ENCODE data around the gene SYNPO2L. TPM values are rescaled to one million over a fixed set of nuclear protein-coding genes. Genes with fewer than 3 reads are reported as not detected.

SYNPO2L gene
- total RNA-seq, 1 experiment from 2014 or later: not detected

DNA sequence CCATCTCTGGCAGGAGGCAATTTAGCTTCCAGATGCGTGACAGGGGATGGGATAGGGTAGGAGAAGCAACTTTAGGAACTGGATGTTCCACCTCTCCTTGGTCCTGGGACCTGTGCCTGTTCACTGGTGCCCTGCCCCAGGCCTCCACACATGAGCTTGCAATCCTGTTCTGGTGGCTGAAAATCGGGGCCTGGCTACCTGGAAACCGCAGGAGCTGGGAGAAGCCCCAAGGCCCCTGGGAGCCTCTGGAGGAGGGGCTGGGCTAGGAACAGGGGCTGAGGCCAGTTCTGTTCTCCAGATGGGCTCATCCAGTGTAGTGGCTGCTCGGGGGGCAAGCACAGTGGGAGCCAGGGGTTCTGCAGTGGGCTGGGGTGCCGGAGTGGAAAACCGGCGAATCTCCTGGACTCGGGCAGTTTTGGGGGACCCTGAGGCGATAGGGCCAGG lies 9.2 kb downstream of the SYNPO2L start:
- H4K20me1 ChIP-seq (ENCODE audit: insufficient read depth, low read depth, low read length): no peaks in the 10 kb centered on the region
- H3K9ac ChIP-seq (ENCODE audit: low read length): no peak overlapping the region
- no peak overlapping the region for H2AFZ ChIP-seq (ENCODE audit: low read length)
- DNase-seq: no peak
- H3K4me1 ChIP-seq (ENCODE audit: low read length): peaks cover 7% of the 10 kb centered on the region
- H3K9me3 ChIP-seq (ENCODE audit: low read length): no peaks in the 10 kb centered on the region
- no peaks in the 10 kb centered on the region for H3K9me2 ChIP-seq (replicated peaks; ENCODE audit: insufficient read depth, low read length)
- no peaks in the 10 kb centered on the region for H3K79me2 ChIP-seq (ENCODE audit: low read length)
- no peak overlapping the region for H3K4me2 ChIP-seq (ENCODE audit: low read depth, low read length, poor library complexity, severe bottlenecking)
- H3K4me3 ChIP-seq (ENCODE audit: low read length): no peak overlapping the region
- no peaks in the 10 kb centered on the region for H3K27me3 ChIP-seq (ENCODE audit: low read length)
- no peaks in the 10 kb centered on the region for H3K36me3 ChIP-seq (ENCODE audit: insufficient read depth, low read length)
- no peak overlapping the region for H3K27ac ChIP-seq (ENCODE audit: low read length)

GRCh38 chr10:73645251-73645650 lies 10.6 kb downstream of the SYNPO2L start:
- no peak overlapping the region for H3K4me3 ChIP-seq (ENCODE audit: low read length)
- no peaks in the 10 kb centered on the region for H3K9me3 ChIP-seq (ENCODE audit: low read length)
- H3K27me3 ChIP-seq (ENCODE audit: low read length): no peaks in the 10 kb centered on the region
- no peaks in the 10 kb centered on the region for H3K79me2 ChIP-seq (ENCODE audit: low read length)
- H3K36me3 ChIP-seq (ENCODE audit: insufficient read depth, low read length): no peaks in the 10 kb centered on the region
- no peaks in the 10 kb centered on the region for H3K9me2 ChIP-seq (replicated peaks; ENCODE audit: insufficient read depth, low read length)
- H3K27ac ChIP-seq (ENCODE audit: low read length): no peak overlapping the region
- H3K9ac ChIP-seq (ENCODE audit: low read length): no peak overlapping the region
- no peak overlapping the region for H3K4me2 ChIP-seq (ENCODE audit: low read depth, low read length, poor library complexity, severe bottlenecking)
- DNase-seq: no peak
- H3K4me1 ChIP-seq (ENCODE audit: low read length): peaks cover 2% of the 10 kb centered on the region
- peak overlapping the region; percentile 36; the same call in 1 of the 2 replicates for H2AFZ ChIP-seq (ENCODE audit: low read length)
- no peaks in the 10 kb centered on the region for H4K20me1 ChIP-seq (ENCODE audit: insufficient read depth, low read depth, low read length)

- H3K9ac ChIP-seq (ENCODE audit: low read length): no peak overlapping the region
- no peak overlapping the region for H3K27ac ChIP-seq (ENCODE audit: low read length)
- no peaks in the 10 kb centered on the region for H3K9me3 ChIP-seq (ENCODE audit: low read length)
- H3K4me1 ChIP-seq (ENCODE audit: low read length): peaks cover 2% of the 10 kb centered on the region
- H2AFZ ChIP-seq (ENCODE audit: low read length): peak overlapping the region; percentile 36; the same call in 1 of the 2 replicates
- H3K4me2 ChIP-seq (ENCODE audit: low read depth, low read length, poor library complexity, severe bottlenecking): no peak overlapping the region
- no peaks in the 10 kb centered on the region for H3K9me2 ChIP-seq (replicated peaks; ENCODE audit: insufficient read depth, low read length)
- no peak for DNase-seq
- H3K4me3 ChIP-seq (ENCODE audit: low read length): no peak overlapping the region
- H3K79me2 ChIP-seq (ENCODE audit: low read length): no peaks in the 10 kb centered on the region
- H3K27me3 ChIP-seq (ENCODE audit: low read length): no peaks in the 10 kb centered on the region
- no peaks in the 10 kb centered on the region for H3K36me3 ChIP-seq (ENCODE audit: insufficient read depth, low read length)
- H4K20me1 ChIP-seq (ENCODE audit: insufficient read depth, low read depth, low read length): no peaks in the 10 kb centered on the region
Measured at GRCh38 chr10:73644767-73645166, 11.1 kb downstream of the SYNPO2L start.

- H3K79me2 ChIP-seq (ENCODE audit: low read length): no peaks in the 10 kb centered on the region
- no peak overlapping the region for H3K27ac ChIP-seq (ENCODE audit: low read length)
- no peak overlapping the region for H3K4me2 ChIP-seq (ENCODE audit: low read depth, low read length, poor library complexity, severe bottlenecking)
- no peaks in the 10 kb centered on the region for H3K27me3 ChIP-seq (ENCODE audit: low read length)
- H3K9ac ChIP-seq (ENCODE audit: low read length): no peak overlapping the region
- H3K4me3 ChIP-seq (ENCODE audit: low read length): no peak overlapping the region
- peak; percentile 85 for DNase-seq
- no peaks in the 10 kb centered on the region for H4K20me1 ChIP-seq (ENCODE audit: insufficient read depth, low read depth, low read length)
- no peaks in the 10 kb centered on the region for H3K9me3 ChIP-seq (ENCODE audit: low read length)
- H3K36me3 ChIP-seq (ENCODE audit: insufficient read depth, low read length): no peaks in the 10 kb centered on the region
- H3K4me1 ChIP-seq (ENCODE audit: low read length): peaks cover 2% of the 10 kb centered on the region
- H3K9me2 ChIP-seq (replicated peaks; ENCODE audit: insufficient read depth, low read length): no peaks in the 10 kb centered on the region
- H2AFZ ChIP-seq (ENCODE audit: low read length): no peak overlapping the region; the same call in 1 of the 2 replicates
Measured at GRCh38 chr10:73644015-73644743, 11.7 kb downstream of the SYNPO2L start.

DNA sequence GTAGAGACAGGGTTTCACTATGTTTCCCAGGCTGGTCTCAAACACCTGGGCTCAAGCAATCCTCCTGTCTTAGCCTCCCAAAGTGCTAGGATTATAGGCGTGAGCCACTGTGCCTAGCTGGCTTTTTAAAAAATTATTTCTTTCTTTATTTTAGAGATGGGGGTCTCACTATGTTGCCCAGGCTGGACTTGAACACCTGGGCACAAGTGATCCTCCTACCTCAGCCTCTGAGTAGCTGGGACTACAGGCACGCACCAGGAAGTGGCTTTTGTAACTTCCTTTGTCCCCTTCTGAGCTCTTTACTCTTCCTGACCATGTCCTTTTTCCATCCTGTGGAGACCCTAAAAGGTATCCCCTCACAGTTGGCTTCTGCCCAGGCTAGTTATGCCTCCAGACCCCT lies 12.5 kb downstream of the SYNPO2L start:
- Histone ChIP-seq H3K9me2 (replicated peaks; ENCODE audit: insufficient read depth, low read length) (no peaks in the 10 kb centered on the region), H3K27me3 (ENCODE audit: low read length) (no peaks in the 10 kb centered on the region), H3K79me2 (ENCODE audit: low read length) (no peaks in the 10 kb centered on the region), H3K4me2 (ENCODE audit: low read depth, low read length, poor library complexity, severe bottlenecking) (no peak overlapping the region), H3K4me3 (ENCODE audit: low read length) (no peak overlapping the region), H3K36me3 (ENCODE audit: insufficient read depth, low read length) (no peaks in the 10 kb centered on the region), H3K27ac (ENCODE audit: low read length) (no peak overlapping the region), H3K9me3 (ENCODE audit: low read length) (no peaks in the 10 kb centered on the region), H2AFZ (ENCODE audit: low read length) (peak overlapping the region; percentile 47; the same call in 1 of the 2 replicates), H3K4me1 (ENCODE audit: low read length) (peaks cover 2% of the 10 kb centered on the region), H4K20me1 (ENCODE audit: insufficient read depth, low read depth, low read length) (no peaks in the 10 kb centered on the region), H3K9ac (ENCODE audit: low read length) (no peak overlapping the region)
- DNase-seq: no peak

DNA sequence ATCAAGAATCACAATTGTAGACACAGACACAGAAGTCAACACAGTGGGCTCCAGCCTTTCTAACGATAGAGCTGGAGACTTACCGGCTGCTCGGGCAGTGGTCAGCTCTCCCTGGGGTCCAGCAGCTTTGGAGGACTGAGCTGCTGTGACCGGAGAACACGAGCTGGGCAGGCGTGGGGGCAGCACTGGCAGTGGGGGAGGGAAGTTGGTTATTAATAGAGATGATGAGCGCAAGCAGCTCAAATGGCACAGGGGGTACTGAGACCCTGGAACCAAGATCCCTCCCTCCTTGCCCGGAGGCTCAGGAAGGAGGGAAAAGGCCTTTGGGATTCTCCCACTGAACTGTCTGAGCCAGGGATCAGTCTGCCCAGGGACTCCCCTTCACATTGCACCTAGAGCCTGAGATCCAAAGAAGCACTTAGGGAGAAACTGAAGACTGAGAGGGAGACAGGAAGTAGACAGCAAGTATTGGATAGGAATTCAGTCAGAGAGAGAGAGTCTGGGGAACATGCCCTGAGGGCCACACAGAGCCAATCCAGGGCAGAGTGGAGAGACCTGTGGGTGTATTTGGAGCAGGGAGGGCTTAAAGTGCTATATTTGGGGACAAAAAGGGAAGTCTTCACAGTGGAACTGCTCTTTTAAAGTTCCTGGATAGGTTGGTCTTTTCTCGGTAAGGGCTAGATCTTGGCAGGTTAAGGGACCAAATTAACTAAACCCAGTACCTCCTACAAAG lies 14.3 kb downstream of the SYNPO2L start, which contains the start of gene MYOZ1:
Gene MYOZ1 (minus strand): TSS at position 147 of the 733 bp plus-strand sequence. CDS start 1,457 bp downstream, outside the sequence.
- H3K4me3 ChIP-seq (ENCODE audit: low read length): no peak within 1 kb of the TSS
- no peak for DNase-seq
- H3K9me3 ChIP-seq (ENCODE audit: low read length): no peaks in the 10 kb centered on the region
- H3K27me3 ChIP-seq (ENCODE audit: low read length): no peaks in the 10 kb centered on the region
- H3K36me3 ChIP-seq (ENCODE audit: insufficient read depth, low read length): no peaks in the 10 kb centered on the region
- H3K79me2 ChIP-seq (ENCODE audit: low read length): no peaks in the 10 kb centered on the region
- H3K4me2 ChIP-seq (ENCODE audit: low read depth, low read length, poor library complexity, severe bottlenecking): no peak within 1 kb of the TSS
- peaks cover 5% of the 10 kb centered on the region for H3K4me1 ChIP-seq (ENCODE audit: low read length)
- H3K9me2 ChIP-seq (replicated peaks; ENCODE audit: insufficient read depth, low read length): no peaks in the 10 kb centered on the region
- peak within 1 kb of the TSS; percentile 33; the same call in 1 of the 2 replicates for H3K9ac ChIP-seq (ENCODE audit: low read length)
- H3K27ac ChIP-seq (ENCODE audit: low read length): no peak within 1 kb of the TSS
- no peak within 1 kb of the TSS for H2AFZ ChIP-seq (ENCODE audit: low read length)
- H4K20me1 ChIP-seq (ENCODE audit: insufficient read depth, low read depth, low read length): no peaks in the 10 kb centered on the region

DNA sequence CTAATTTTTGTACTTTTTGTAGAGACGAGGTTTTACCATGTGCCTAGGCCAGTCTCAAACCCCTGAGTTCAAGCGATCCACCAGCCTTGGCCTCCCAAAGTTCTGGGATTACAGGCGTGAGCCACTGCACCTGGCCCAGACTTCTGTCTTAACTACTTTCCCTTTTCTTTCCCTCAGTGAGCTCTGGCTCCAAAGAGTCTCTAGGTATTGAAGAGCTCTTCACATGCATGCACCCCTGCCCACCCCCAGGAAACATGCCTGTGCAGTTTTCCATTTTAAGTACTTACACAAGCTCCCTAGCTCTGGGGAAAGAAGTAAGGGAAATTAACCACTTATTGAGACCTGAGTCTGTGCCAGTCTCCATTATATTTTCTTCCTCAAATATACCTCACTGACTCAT lies 16.5 kb downstream of the SYNPO2L start:
- Histone ChIP-seq H3K79me2 (ENCODE audit: low read length) (no peaks in the 10 kb centered on the region), H3K36me3 (ENCODE audit: insufficient read depth, low read length) (no peaks in the 10 kb centered on the region), H3K27ac (ENCODE audit: low read length) (no peak overlapping the region), H3K4me2 (ENCODE audit: low read depth, low read length, poor library complexity, severe bottlenecking) (no peak overlapping the region), H3K4me3 (ENCODE audit: low read length) (no peak overlapping the region), H3K9me3 (ENCODE audit: low read length) (no peaks in the 10 kb centered on the region), H4K20me1 (ENCODE audit: insufficient read depth, low read depth, low read length) (no peaks in the 10 kb centered on the region), H2AFZ (ENCODE audit: low read length) (no peak overlapping the region), H3K4me1 (ENCODE audit: low read length) (peaks cover 17% of the 10 kb centered on the region), H3K9me2 (replicated peaks; ENCODE audit: insufficient read depth, low read length) (no peaks in the 10 kb centered on the region), H3K9ac (ENCODE audit: low read length) (no peak overlapping the region), H3K27me3 (ENCODE audit: low read length) (no peaks in the 10 kb centered on the region)
- DNase-seq: no peak

GRCh38 chr10:73635781-73636180 lies 20.0 kb downstream of the SYNPO2L start:
- Histone ChIP-seq H3K36me3 (ENCODE audit: insufficient read depth, low read length) (no peaks in the 10 kb centered on the region), H3K9ac (ENCODE audit: low read length) (no peak overlapping the region), H3K27me3 (ENCODE audit: low read length) (no peaks in the 10 kb centered on the region), H3K9me3 (ENCODE audit: low read length) (no peaks in the 10 kb centered on the region), H3K4me1 (ENCODE audit: low read length) (peaks cover 15% of the 10 kb centered on the region), H3K79me2 (ENCODE audit: low read length) (no peaks in the 10 kb centered on the region), H3K9me2 (replicated peaks; ENCODE audit: insufficient read depth, low read length) (no peaks in the 10 kb centered on the region), H4K20me1 (ENCODE audit: insufficient read depth, low read depth, low read length) (no peaks in the 10 kb centered on the region), H3K27ac (ENCODE audit: low read length) (no peak overlapping the region), H2AFZ (ENCODE audit: low read length) (peak overlapping the region; percentile 11), H3K4me2 (ENCODE audit: low read depth, low read length, poor library complexity, severe bottlenecking) (peak overlapping the region; percentile 4), H3K4me3 (ENCODE audit: low read length) (no peak overlapping the region)
- peak; percentile 52 for DNase-seq
